K562 (cell line): Measurements from ENCODE around the gene AGPAT2. TPM values are rescaled to one million over a fixed set of nuclear protein-coding genes. Genes with fewer than 3 reads are reported as not detected.

Experiments
- BRD4 ChIP-seq: fragments of 200-600 bp; sonication (generic); IDR thresholded peaks from 2 replicates; pipeline ENCODE4 v1.6.1; 2017; ENCODE audit warnings: inconsistent platforms
- BRD9 ChIP-seq: fragments of 450-650 bp; IDR thresholded peaks from 2 replicates; pipeline ENCODE4 v1.6.1; 2018; ENCODE audit warnings: low read depth; ENCODE audit not compliant: partially characterized antibody
- CREB1 ChIP-seq, 2 experiments: sonication (generic) in 1 of 2; formaldehyde crosslinking in 1 of 2; IDR thresholded peaks; 2 replicates each; pipeline versions ENCODE4 v1.6.1 to v1.8.0; 2012 to 2022; ENCODE audit warnings: inconsistent platforms in 1 of 2, mild to moderate bottlenecking in 1 of 2, missing genetic modification reagents in 1 of 2, moderate library complexity in 1 of 2
- CREB3L1 ChIP-seq: fragments of 450-650 bp; IDR thresholded peaks from 2 replicates; pipeline ENCODE4 v1.6.1; 2014; ENCODE audit warnings: low read depth, mild to moderate bottlenecking, moderate library complexity, borderline replicate concordance
- DEAF1 ChIP-seq: fragments of 450-650 bp; formaldehyde crosslinking; IDR thresholded peaks from 2 replicates; pipeline ENCODE4 v1.4.0; 2020; ENCODE audit warnings: mild to moderate bottlenecking, moderate library complexity
- E2F3 ChIP-seq: fragments of 250-450 bp; sonication (Bioruptor Pico); IDR thresholded peaks from 2 replicates; pipeline ENCODE4 v1.4.0; 2020; ENCODE audit warnings: mild to moderate bottlenecking
- ELF2 ChIP-seq: fragments of 250-450 bp; sonication (Bioruptor Pico); IDR thresholded peaks from 2 replicates; pipeline ENCODE4 v1.5.0; 2021; ENCODE audit warnings: mild to moderate bottlenecking
- HCFC1 ChIP-seq: IDR thresholded peaks from 2 replicates; pipeline ENCODE4 v1.6.1; 2012; ENCODE audit warnings: low read depth, low read length, improper control_type of control experiment
- KDM5B ChIP-seq: fragments of 200-600 bp; sonication (generic); IDR thresholded peaks from 2 replicates; pipeline ENCODE4 v1.6.1; 2012; ENCODE audit warnings: low read depth, mild to moderate bottlenecking, moderate library complexity, low read length, control low read depth, inconsistent platforms; ENCODE audit not compliant: insufficient replicate concordance
- MTA3 ChIP-seq: fragments of 450-650 bp; formaldehyde crosslinking; IDR thresholded peaks from 2 replicates; pipeline ENCODE4 v1.6.1; 2017; ENCODE audit warnings: mild to moderate bottlenecking, borderline replicate concordance
- MXD1 ChIP-seq: fragments of 250-450 bp; sonication (Bioruptor Pico); IDR thresholded peaks from 2 replicates; pipeline ENCODE4 v1.8.0; 2021; ENCODE audit warnings: borderline replicate concordance, mild to moderate bottlenecking, moderate library complexity; ENCODE audit not compliant: poor library complexity, severe bottlenecking
- NCOA6 ChIP-seq: fragments of 450-650 bp; IDR thresholded peaks from 2 replicates; pipeline ENCODE4 v1.6.1; 2017; ENCODE audit warnings: mild to moderate bottlenecking
- NRF1 ChIP-seq, 2 experiments: fragments of 450-650 bp; IDR thresholded peaks in 1 of 2; conservative IDR thresholded peaks in 1 of 2; 2 replicates each; pipeline ENCODE4 v1.6.1; 2014; ENCODE audit warnings: mild to moderate bottlenecking in 2 of 2
- PHF8 ChIP-seq: fragments of 200-600 bp; sonication (generic); IDR thresholded peaks from 2 replicates; pipeline ENCODE4 v1.6.1; 2012; ENCODE audit warnings: mixed run types, mild to moderate bottlenecking, inconsistent platforms, low read length, moderate library complexity, borderline replicate concordance
- RBM17 ChIP-seq: fragments of 200-400 bp; formaldehyde crosslinking; IDR thresholded peaks from 2 replicates; pipeline ENCODE4 v1.6.1; 2017; ENCODE audit warnings: low read depth, mild to moderate bottlenecking, low read length, borderline replicate concordance
- RBM22 ChIP-seq: fragments of 200-400 bp; formaldehyde crosslinking; IDR thresholded peaks from 2 replicates; pipeline ENCODE4 v1.6.1; 2018; ENCODE audit warnings: low read length, low read depth; ENCODE audit not compliant: poor library complexity, severe bottlenecking
- SMAD4 ChIP-seq: fragments of 250-450 bp; sonication (Bioruptor Pico); conservative IDR thresholded peaks from 2 replicates; pipeline ENCODE4 v1.8.0; 2021; ENCODE audit warnings: inconsistent platforms, mild to moderate bottlenecking, moderate library complexity
- XRCC5 ChIP-seq: fragments of 200-400 bp; formaldehyde crosslinking; IDR thresholded peaks from 2 replicates; pipeline ENCODE4 v1.6.1; 2017; ENCODE audit warnings: low read depth, mild to moderate bottlenecking, low read length
- YY1 ChIP-seq, 3 experiments: IDR thresholded peaks; 2 replicates each; pipeline ENCODE4 v1.6.1; 2011; ENCODE audit warnings: low read length in 2 of 3, mild to moderate bottlenecking in 2 of 3, moderate library complexity in 2 of 3, borderline replicate concordance in 1 of 3, control low read depth in 1 of 3, low read depth in 1 of 3; ENCODE audit not compliant: insufficient read depth in 3 of 3, insufficient replicate concordance in 2 of 3, control insufficient read depth in 1 of 3, insufficient read length in 1 of 3; ENCODE audit errors: extremely low read depth in 1 of 3
- ZBED1 ChIP-seq: IDR thresholded peaks from 2 replicates; pipeline ENCODE4 v1.6.1; 2014
- ZNF311 ChIP-seq: fragments of 250-450 bp; sonication (Bioruptor Pico); IDR thresholded peaks from 2 replicates; pipeline ENCODE4 v1.4.0; 2020; ENCODE audit warnings: mild to moderate bottlenecking, moderate library complexity
- ZNF830 ChIP-seq: fragments of 250-450 bp; sonication (Bioruptor Pico); IDR thresholded peaks from 2 replicates; pipeline ENCODE4 v1.5.0; 2021; ENCODE audit warnings: mild to moderate bottlenecking
- ZSCAN29 ChIP-seq: fragments of 450-650 bp; IDR thresholded peaks from 2 replicates; pipeline ENCODE4 v1.6.1; 2017
- polyA plus RNA-seq, 8 experiments: library from polyadenylated mRNA; depleted of rRNA in 4 of 8; stranded (reverse) in 5 of 8; unstranded in 3 of 8; fragments of >200 nt; fragmentation: Nextera tagmentation in 2 of 8; fragmentation: Illumina TruSeq in 1 of 8; extraction: Ambion mirVana in 2 of 8; extraction: Trizol in 1 of 8; gene quantifications; 2 replicates each; pipeline versions ENCODE4 v1.2.1 to v1.2.3, GENCODE V29; 2011 to 2014; ENCODE audit warnings: inconsistent platforms in 1 of 8, missing spikeins in 1 of 8
- total RNA-seq, 7 experiments: library from RNA; depleted of rRNA in 6 of 7; stranded (reverse); fragments of >200 nt in 6 of 7; fragmentation: Illumina TruSeq in 2 of 7; extraction: Trizol in 2 of 7; gene quantifications; 2 replicates each; pipeline versions ENCODE4 v1.2.1 to v1.2.3, GENCODE V29; 2011 to 2021; ENCODE audit warnings: low replicate concordance in 1 of 7

AGPAT2 gene
- total and polyA plus RNA-seq, 9 of the 15 experiments (the other 6 are each of a cell fraction or from before 2014, with no cell fraction given) = 0.13 to 54.5 (median 23.9) TPM

DNA sequence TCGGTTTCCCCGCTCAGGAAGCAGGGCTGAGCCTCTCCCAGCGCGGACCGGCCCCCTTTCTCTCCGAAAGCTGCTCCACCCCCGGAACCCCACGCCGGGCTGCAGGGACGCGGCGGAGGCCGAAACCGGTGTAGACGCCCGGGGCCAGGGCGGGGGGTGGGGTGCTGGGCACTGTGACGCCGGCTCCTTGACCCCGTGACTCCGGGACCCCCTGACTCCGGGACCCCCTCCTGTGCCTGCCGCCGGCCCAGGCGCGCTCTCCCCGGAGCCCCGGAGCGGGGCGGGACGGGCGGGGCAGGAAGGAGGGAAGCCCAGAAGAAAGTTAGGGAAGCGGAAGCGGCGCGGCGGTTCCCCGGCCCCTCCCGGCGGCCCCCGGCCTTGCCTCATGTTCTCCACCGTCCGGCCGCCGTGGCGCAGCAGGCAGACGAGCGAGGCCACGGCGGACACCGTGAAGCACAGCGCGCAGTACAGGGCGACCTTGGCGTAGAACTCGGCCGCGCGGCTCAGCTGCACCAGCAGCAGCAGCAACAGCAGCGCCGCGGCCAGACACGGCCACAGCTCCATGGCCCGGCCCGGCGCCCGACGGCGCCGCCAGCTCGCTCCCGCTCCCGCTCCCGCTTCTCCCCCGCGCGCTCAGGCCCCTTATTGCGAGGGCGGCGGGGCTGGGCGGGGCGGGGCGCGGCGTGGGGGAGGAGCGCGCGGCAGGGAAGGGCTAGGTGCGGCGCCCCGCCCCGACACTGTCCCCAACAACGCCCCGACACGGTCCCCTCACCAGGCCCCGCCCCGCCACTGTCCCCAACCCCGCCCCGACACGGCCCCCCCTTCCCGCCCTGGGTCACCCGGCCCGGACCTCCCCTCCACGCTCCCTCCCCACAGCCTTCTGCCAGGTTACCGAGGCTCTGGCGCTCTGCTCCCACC, at the start of gene AGPAT2 (continued):
- TF ChIP-seq CREB3L1 (peak; percentile 76; the same call in 1 of the 2 replicates), DEAF1 (CRISPR knock-in tag) (no peak), ELF2 (peak; percentile 72), RBM17 (no peak), SMAD4 (peak; percentile 92), BRD4 (peak; percentile 43; the same call in 1 of the 2 replicates), PHF8 (peak; percentile 81; the same call in 1 of the 2 replicates), ZSCAN29 (peak; percentile 95), MXD1 (CRISPR knock-in tag) (peak; percentile 16), NCOA6 (no peak), HCFC1 (peak; percentile 23; the same call in 1 of the 2 replicates), BRD9 (no peak), ZNF830 (0 out of 2 replicates have a peak, but pooled peaks have one; percentile 31), E2F3 (CRISPR knock-in tag) (peak; percentile 76), XRCC5 (peak; percentile 49; the same call in 1 of the 2 replicates), RBM22 (peak; percentile 67), ZNF311 (no peak), NRF1 (conservative IDR thresholded peaks at IDR 0.05 in 1 of 2, IDR thresholded peaks at IDR 0.05 in 1 of 2) (peak; percentile 39 to 56; a peak in 3 of 4 replicates), ZBED1 (peak; percentile 33; the same call in 1 of the 2 replicates), YY1 (IDR thresholded peaks at IDR 0.05; ENCODE audit: borderline replicate concordance in 1 of 3, control insufficient read depth in 1 of 3, extremely low read depth in 1 of 3, insufficient read depth in 3 of 3, insufficient read length in 1 of 3, insufficient replicate concordance in 2 of 3, low read depth in 1 of 3, low read length in 2 of 3) (peak in 1 of 3 experiments; percentile 46), MTA3 (peak; percentile 74; the same call in 1 of the 2 replicates), KDM5B (peak; percentile 67), CREB1 (IDR thresholded peaks at IDR 0.05) (peak; percentile 52; the same call in 1 of the 2 replicates), CREB1 (CRISPR knock-in tag; IDR thresholded peaks at IDR 0.05) (peak; percentile 55; the same call in 1 of the 2 replicates)
